H1 (cell line): Measurements from ENCODE around the gene RGS16. TPM values are rescaled to one million over a fixed set of nuclear protein-coding genes. Genes with fewer than 3 reads are reported as not detected.

Experiments used
- BRCA1 ChIP-seq: IDR thresholded peaks from 2 replicates; pipeline ENCODE4 v1.6.1; 2012; ENCODE audit warnings: low read depth, low read length, improper control_type of control experiment
- CHD7 ChIP-seq: fragments of 300-600 bp; sonication (generic); IDR thresholded peaks from 2 replicates; pipeline ENCODE4 v1.7.1; 2012; ENCODE audit warnings: low read length, moderate library complexity, mild to moderate bottlenecking, inconsistent platforms; ENCODE audit not compliant: insufficient replicate concordance
- JUND ChIP-seq: IDR thresholded peaks from 2 replicates; pipeline ENCODE4 v1.6.1; 2011; ENCODE audit warnings: mild to moderate bottlenecking, improper control_type of control experiment, low read length
- RFX5 ChIP-seq: IDR thresholded peaks from 2 replicates; pipeline ENCODE4 v1.6.1; 2011; ENCODE audit warnings: low read depth, low read length, improper control_type of control experiment, borderline replicate concordance
- SIX5 ChIP-seq: IDR thresholded peaks from 2 replicates; pipeline ENCODE4 v1.6.1; 2011; ENCODE audit warnings: mild to moderate bottlenecking, low read depth, low read length
- SUZ12 ChIP-seq: fragments of 200-600 bp; sonication (generic); IDR thresholded peaks from 2 replicates; pipeline ENCODE4 v1.6.1; 2012; ENCODE audit warnings: mild to moderate bottlenecking, inconsistent platforms, low read length, moderate library complexity, mixed read lengths
- polyA plus RNA-seq, 7 experiments: library from polyadenylated mRNA; depleted of rRNA in 3 of 7; stranded (reverse) in 5 of 7; unstranded in 2 of 7; fragments of >200 nt in 5 of 7; fragments of 200-250 nt in 2 of 7; gene quantifications; 1 replicate in 5 of 7; 2 replicates in 1 of 7; 4 replicates in 1 of 7; pipeline versions ENCODE4 v1.2.1 to v1.2.3, GENCODE V29; 2011 to 2013; ENCODE audit warnings: missing spikeins in 2 of 7, mixed read lengths in 2 of 7
- total RNA-seq: library from RNA; stranded (reverse); fragmentation: NEBNext Ultra II Directional; extraction: Animal tissue kit (Norgen Biotek cat#: 25700); gene quantifications from 2 replicates; pipeline ENCODE4 v1.2.1, GENCODE V29; 2021

The RGS16 gene
- total and polyA plus RNA-seq, 2 of the 8 experiments (the other 6 are each of a cell fraction or from before 2014, with no cell fraction given), result 5.7 to 9.8 TPM

- TF ChIP-seq CHD7 (no peak), SIX5 (no peak), JUND (no peak), BRCA1 (no peak), SUZ12 (no peak), RFX5 (no peak)
These were observed 3.4 kb upstream of the RGS16 start (continued) for GRCh38 chr1:182607566-182607965.
